DOHH2 (cell line): ENCODE data around the gene DUOXA1.

Experiments
- H3F3A ChIP-seq: fragments of 200-600 bp; sonication (generic), shearing (Covaris generic); 2 replicates; pipeline ENCODE4 v1.6.0; 2016; ENCODE audit warnings: antibody characterized with exemption, mild to moderate bottlenecking; ENCODE audit not compliant: control insufficient read depth, insufficient read depth
- H3K27ac ChIP-seq: fragments of 200-600 bp; sonication (generic); 2 replicates; pipeline ENCODE4 v1.5.1; 2014; ENCODE audit warnings: low read depth, mild to moderate bottlenecking, low read length, moderate library complexity
- H3K27me3 ChIP-seq: fragments of 200-600 bp; sonication (generic); 2 replicates; pipeline ENCODE4 v1.6.1; 2014; ENCODE audit warnings: mild to moderate bottlenecking, low read length, mixed read lengths; ENCODE audit not compliant: control insufficient read depth
- H3K36me3 ChIP-seq: fragments of 200-600 bp; sonication (generic); 2 replicates; pipeline ENCODE4 v1.6.1; 2014; ENCODE audit warnings: mild to moderate bottlenecking, low read length, moderate library complexity, mixed read lengths; ENCODE audit not compliant: control insufficient read depth
- H3K4me1 ChIP-seq: fragments of 200-600 bp; sonication (generic); 2 replicates; pipeline ENCODE4 v1.6.1; 2014; ENCODE audit warnings: mild to moderate bottlenecking, low read length, mixed read lengths; ENCODE audit not compliant: control insufficient read depth
- H3K4me2 ChIP-seq: fragments of 200-600 bp; sonication (generic); 2 replicates; pipeline ENCODE4 v1.6.0; 2014; ENCODE audit warnings: mild to moderate bottlenecking, low read length, moderate library complexity
- H3K4me3 ChIP-seq: fragments of 200-600 bp; sonication (generic); 2 replicates; pipeline ENCODE4 v1.5.1; 2014; ENCODE audit warnings: mild to moderate bottlenecking, low read length, mixed read lengths
- H3K79me2 ChIP-seq: fragments of 200-600 bp; sonication (generic); 2 replicates; pipeline ENCODE4 v1.6.1; 2014; ENCODE audit warnings: mild to moderate bottlenecking, low read length, mixed read lengths; ENCODE audit not compliant: control insufficient read depth
- H3K9me2 ChIP-seq: fragments of 200-600 bp; sonication (generic); replicated peaks from 2 replicates; pipeline ENCODE4 v1.6.1; 2014; ENCODE audit warnings: mild to moderate bottlenecking, low read length, mixed read lengths; ENCODE audit not compliant: control insufficient read depth
- H3K9me3 ChIP-seq: fragments of 200-600 bp; sonication (generic); 2 replicates; pipeline ENCODE4 v1.6.1; 2014; ENCODE audit warnings: antibody characterized with exemption, low read length, mixed read lengths; ENCODE audit not compliant: control insufficient read depth, insufficient read depth
- H4K20me1 ChIP-seq: fragments of 200-600 bp; sonication (generic); 2 replicates; pipeline ENCODE4 v1.6.0; 2014; ENCODE audit warnings: low read depth, mild to moderate bottlenecking, antibody characterized with exemption, low read length, moderate library complexity; ENCODE audit not compliant: control insufficient read depth, insufficient read depth
- CTCF ChIP-seq: fragments of 200-600 bp; sonication (generic); IDR thresholded peaks from one replicate; pipeline ENCODE4 v1.5.1; 2014; ENCODE audit warnings: antibody characterized with exemption, mild to moderate bottlenecking, low read depth, low read length; ENCODE audit not compliant: poor library complexity, severe bottlenecking
- EZH2phosphoT487 ChIP-seq: fragments of 200-600 bp; sonication (generic); IDR thresholded peaks from 2 replicates; pipeline ENCODE4 v1.6.1; 2017; ENCODE audit warnings: borderline replicate concordance, mild to moderate bottlenecking, antibody characterized with exemption, low read length, moderate library complexity, mixed read lengths

The DUOXA1 gene

GRCh38 chr15:45093622-45094357 is 35.9 kb downstream of the DUOXA1 start:
- TF ChIP-seq CTCF = no peak
- TF ChIP-seq EZH2phosphoT487 = no peak
- no peaks in the 10 kb centered on the region for H3K9me3 ChIP-seq
- H3K4me1 ChIP-seq = no peaks in the 10 kb centered on the region
- no peaks in the 10 kb centered on the region for H4K20me1 ChIP-seq
- H3K36me3 ChIP-seq = no peaks in the 10 kb centered on the region
- H3K4me2 ChIP-seq = no peak overlapping the region
- no peaks in the 10 kb centered on the region for H3K9me2 ChIP-seq
- H3K79me2 ChIP-seq = no peaks in the 10 kb centered on the region
- H3F3A ChIP-seq = no peaks in the 10 kb centered on the region
- H3K27ac ChIP-seq = no peak overlapping the region
- H3K4me3 ChIP-seq = no peak overlapping the region
- H3K27me3 ChIP-seq = peaks cover 19% of the 10 kb centered on the region; the same call in 1 of the 2 replicates

GRCh38 chr15:45093013-45093412 is 36.7 kb downstream of the DUOXA1 start:
- H3K4me2 ChIP-seq = no peak overlapping the region
- H3K9me2 ChIP-seq = no peaks in the 10 kb centered on the region
- H3F3A ChIP-seq = no peaks in the 10 kb centered on the region
- no peaks in the 10 kb centered on the region for H3K4me1 ChIP-seq
- no peak overlapping the region for H3K4me3 ChIP-seq
- H3K9me3 ChIP-seq = no peaks in the 10 kb centered on the region
- H3K79me2 ChIP-seq = no peaks in the 10 kb centered on the region
- peaks cover 22% of the 10 kb centered on the region; the same call in 1 of the 2 replicates for H3K27me3 ChIP-seq
- no peaks in the 10 kb centered on the region for H4K20me1 ChIP-seq
- no peak overlapping the region for H3K27ac ChIP-seq
- TF ChIP-seq EZH2phosphoT487 = no peak
- TF ChIP-seq CTCF = no peak
- no peaks in the 10 kb centered on the region for H3K36me3 ChIP-seq

GRCh38 chr15:45091576-45091975 is 38.1 kb downstream of the DUOXA1 start:
- Histone ChIP-seq H3K4me3 (no peak overlapping the region), H3K9me2 (no peaks in the 10 kb centered on the region), H3K36me3 (no peaks in the 10 kb centered on the region), H3F3A (no peaks in the 10 kb centered on the region), H3K4me2 (no peak overlapping the region), H4K20me1 (no peaks in the 10 kb centered on the region), H3K79me2 (no peaks in the 10 kb centered on the region), H3K27ac (no peak overlapping the region), H3K27me3 (peaks cover 22% of the 10 kb centered on the region; the same call in 1 of the 2 replicates), H3K9me3 (no peaks in the 10 kb centered on the region), H3K4me1 (no peaks in the 10 kb centered on the region)
- TF ChIP-seq EZH2phosphoT487 (no peak), CTCF (no peak)
